CD14-positive monocyte (primary cell): Measurements from ENCODE around the gene PDIA2. TPM values are rescaled to one million over a fixed set of nuclear protein-coding genes. Genes with fewer than 3 reads are reported as not detected.
"Not testable (repeated sequence)": the region's sequence is repeated elsewhere in the genome, so short reads cannot be mapped to it uniquely, and the experiment has no call there.

ENCODE experiments used
- DNase-seq, 3 donors: peaks; one replicate each; pipeline ENCODE4 v3.0.0-alpha.2; 2011 to 2022
- H2AFZ ChIP-seq: 2 replicates; pipeline ENCODE4 v1.6.0; 2012; ENCODE audit warnings: mild to moderate bottlenecking, low read depth, low read length, inconsistent platforms; ENCODE audit not compliant: insufficient read depth, poor library complexity, severe bottlenecking
- H3K27ac ChIP-seq, 2 donors: 1 replicate in 1 of 2; 2 replicates in 1 of 2; pipeline ENCODE4 v1.5.1; 2012 to 2013; ENCODE audit warnings: low read length in 2 of 2, control low read depth in 1 of 2, inconsistent platforms in 1 of 2, low read depth in 1 of 2, mild to moderate bottlenecking in 1 of 2
- H3K27me3 ChIP-seq, 2 donors: one replicate each; pipeline versions ENCODE4 v1.6.0 to v1.6.1; 2011 to 2013; ENCODE audit warnings: low read length in 2 of 2; ENCODE audit not compliant: control insufficient read depth in 2 of 2, insufficient read depth in 2 of 2
- H3K36me3 ChIP-seq, 2 donors: replicated peaks in 1 of 2; 1 replicate in 1 of 2; 2 replicates in 1 of 2; pipeline versions ENCODE4 v1.5.1 to v1.6.1; 2012 to 2013; ENCODE audit warnings: low read length in 2 of 2, control low read depth in 1 of 2, inconsistent platforms in 1 of 2, mild to moderate bottlenecking in 1 of 2; ENCODE audit not compliant: insufficient read depth in 2 of 2, control insufficient read depth in 1 of 2
- H3K4me1 ChIP-seq, 2 donors: 1 replicate in 1 of 2; 2 replicates in 1 of 2; pipeline versions ENCODE4 v1.5.1 to v1.6.1; 2012 to 2013; ENCODE audit warnings: low read length in 2 of 2, control low read depth in 1 of 2, inconsistent platforms in 1 of 2, mild to moderate bottlenecking in 1 of 2, moderate library complexity in 1 of 2; ENCODE audit not compliant: insufficient read depth in 2 of 2, control insufficient read depth in 1 of 2
- H3K4me2 ChIP-seq: replicated peaks from 2 replicates; pipeline ENCODE3; 2012; ENCODE audit warnings: low read length, moderate library complexity, mild to moderate bottlenecking; ENCODE audit not compliant: poor library complexity, severe bottlenecking; ENCODE audit errors: extremely low read depth
- H3K4me3 ChIP-seq, 3 experiments: fragments of 200-600 bp in 1 of 3; sonication (generic) in 1 of 3; replicated peaks in 1 of 3; 1 replicate in 2 of 3; 2 replicates in 1 of 3; pipeline ENCODE4 v1.5.1; 2011 to 2013; ENCODE audit warnings: low read length in 3 of 3, mild to moderate bottlenecking in 3 of 3, control low read depth in 2 of 3, low read depth in 2 of 3, inconsistent platforms in 1 of 3, moderate library complexity in 1 of 3
- H3K79me2 ChIP-seq: 2 replicates; pipeline ENCODE4 v1.6.0; 2012; ENCODE audit warnings: mild to moderate bottlenecking, control low read depth, inconsistent platforms, low read length, moderate library complexity; ENCODE audit not compliant: insufficient read depth
- H3K9ac ChIP-seq: 2 replicates; pipeline ENCODE4 v1.6.0; 2017; ENCODE audit warnings: low read length, mild to moderate bottlenecking; ENCODE audit not compliant: insufficient read depth, poor library complexity, severe bottlenecking
- H3K9me3 ChIP-seq, 2 donors: replicated peaks in 1 of 2; 1 replicate in 1 of 2; 2 replicates in 1 of 2; pipeline versions ENCODE4 v1.5.1 to v1.6.1; 2012 to 2013; ENCODE audit warnings: low read length in 2 of 2, control low read depth in 1 of 2; ENCODE audit not compliant: control insufficient read depth in 1 of 2, insufficient read depth in 1 of 2
- H4K20me1 ChIP-seq: 2 replicates; pipeline ENCODE4 v1.6.0; 2012; ENCODE audit warnings: mild to moderate bottlenecking, low read length, control low read depth, moderate library complexity; ENCODE audit not compliant: insufficient read depth
- H3K27ac Mint-ChIP-seq, 7 donors: one replicate each; pipeline ENCODE4 v1.8.0; 2020; ENCODE audit warnings: mild to moderate bottlenecking in 7 of 7, mixed read lengths in 7 of 7, moderate library complexity in 6 of 7, inconsistent platforms in 2 of 7
- H3K27me3 Mint-ChIP-seq, 3 donors: one replicate each; pipeline ENCODE4 v1.8.0; 2021 to 2022; ENCODE audit warnings: low read depth in 3 of 3, mild to moderate bottlenecking in 3 of 3, mixed read lengths in 3 of 3, moderate library complexity in 3 of 3, inconsistent platforms in 1 of 3
- H3K36me3 Mint-ChIP-seq, 2 donors: one replicate each; pipeline ENCODE4 v1.8.0; 2020; ENCODE audit warnings: mixed read lengths in 2 of 2, inconsistent platforms in 1 of 2, mild to moderate bottlenecking in 1 of 2
- H3K4me1 Mint-ChIP-seq: one replicate; pipeline ENCODE4 v1.8.0; 2020; ENCODE audit warnings: mild to moderate bottlenecking, mixed read lengths
- H3K4me3 Mint-ChIP-seq, 2 donors: one replicate each; pipeline ENCODE4 v1.8.0; 2020; ENCODE audit warnings: mild to moderate bottlenecking in 2 of 2, mixed read lengths in 2 of 2, moderate library complexity in 1 of 2
- H3K9me3 Mint-ChIP-seq, 7 donors: one replicate each; pipeline ENCODE4 v1.8.0; 2020 to 2022; ENCODE audit warnings: mixed read lengths in 7 of 7, mild to moderate bottlenecking in 6 of 7, moderate library complexity in 6 of 7, inconsistent platforms in 2 of 7
- WGBS: methylation state at CpG from one replicate; pipeline ENCODE4 v1.1.5; 2013; ENCODE audit warnings: missing lambda C conversion rate; ENCODE audit not compliant: insufficient coverage; 5-methylcytosine and 5-hydroxymethylcytosine counted together
- intact Hi-C, 2 donors: fragments of 100-400 bp; cut with micrococcal nuclease; formaldehyde crosslinking; loops; one replicate each; pipeline versions ENCODE4 v1.15.0 to v1.15.1; 2023
- polyA plus RNA-seq, 3 donors: library from polyadenylated mRNA; depleted of rRNA in 1 of 3; unstranded in 2 of 3; stranded (reverse) in 1 of 3; fragments of 300-500 nt in 2 of 3; fragments of >200 nt in 1 of 3; fragmentation: Illumina TruSeq in 2 of 3; gene quantifications; 1 replicate in 2 of 3; 2 replicates in 1 of 3; pipeline ENCODE4 v1.2.3, GENCODE V29; 2012 to 2021
- TF ChIP-seq, protein P1 (sequence below): fragments of 200-600 bp; IDR thresholded peaks from one replicate; pipeline ENCODE4 v1.8.0; 2022; ENCODE audit warnings: antibody characterized with exemption, mild to moderate bottlenecking

The PDIA2 gene
- polyA plus RNA-seq, 3 donors, result not detected

DNA sequence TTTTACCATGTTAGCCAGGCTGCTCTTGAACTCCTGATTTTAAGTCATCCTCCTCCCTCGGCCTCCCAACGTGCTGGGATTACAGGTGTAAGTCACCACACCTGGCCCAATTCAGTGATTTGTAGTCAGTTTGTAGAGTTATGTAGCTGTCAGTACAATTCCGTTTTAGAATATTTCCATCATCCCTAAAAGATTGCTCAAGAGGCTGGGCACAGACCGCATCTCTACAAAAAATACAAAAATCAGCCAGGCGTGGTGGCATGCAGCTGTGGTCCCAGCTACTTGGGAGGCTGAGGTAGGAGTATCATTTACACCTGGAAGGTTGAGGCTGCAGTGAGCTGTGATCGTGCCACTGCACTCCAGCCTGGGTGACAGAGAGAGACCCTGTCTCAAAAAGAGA, 27.8 kb upstream of the PDIA2 start:
- Mint-ChIP-seq H3K27me3 (peaks cover 0 to 3% (median 0%) of the 10 kb centered on the region in 3 donors), H3K36me3 (peaks cover 53 to 66% of the 10 kb centered on the region in 2 donors), H3K4me3 (no peak overlapping the region), H3K27ac (peak overlapping the region in 1 of 7 donors; percentile 54), H3K9me3 (peaks cover 0 to 3% (median 0%) of the 10 kb centered on the region in 7 donors), H3K4me1 (peaks cover 15% of the 10 kb centered on the region)
- TF ChIP-seq, protein P1, sequence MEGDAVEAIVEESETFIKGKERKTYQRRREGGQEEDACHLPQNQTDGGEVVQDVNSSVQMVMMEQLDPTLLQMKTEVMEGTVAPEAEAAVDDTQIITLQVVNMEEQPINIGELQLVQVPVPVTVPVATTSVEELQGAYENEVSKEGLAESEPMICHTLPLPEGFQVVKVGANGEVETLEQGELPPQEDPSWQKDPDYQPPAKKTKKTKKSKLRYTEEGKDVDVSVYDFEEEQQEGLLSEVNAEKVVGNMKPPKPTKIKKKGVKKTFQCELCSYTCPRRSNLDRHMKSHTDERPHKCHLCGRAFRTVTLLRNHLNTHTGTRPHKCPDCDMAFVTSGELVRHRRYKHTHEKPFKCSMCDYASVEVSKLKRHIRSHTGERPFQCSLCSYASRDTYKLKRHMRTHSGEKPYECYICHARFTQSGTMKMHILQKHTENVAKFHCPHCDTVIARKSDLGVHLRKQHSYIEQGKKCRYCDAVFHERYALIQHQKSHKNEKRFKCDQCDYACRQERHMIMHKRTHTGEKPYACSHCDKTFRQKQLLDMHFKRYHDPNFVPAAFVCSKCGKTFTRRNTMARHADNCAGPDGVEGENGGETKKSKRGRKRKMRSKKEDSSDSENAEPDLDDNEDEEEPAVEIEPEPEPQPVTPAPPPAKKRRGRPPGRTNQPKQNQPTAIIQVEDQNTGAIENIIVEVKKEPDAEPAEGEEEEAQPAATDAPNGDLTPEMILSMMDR, result no peak
- no CpG with 5 or more reads among the region's 6 CpGs for WGBS
- no peaks in the 10 kb centered on the region for H3K9me3 ChIP-seq
- no peak for DNase-seq
- no peak overlapping the region for H3K9ac ChIP-seq
- intact Hi-C loops, result no loop called here
- H3K27me3 ChIP-seq, result no peaks in the 10 kb centered on the region
- no peak overlapping the region for H2AFZ ChIP-seq
- peaks cover 9 to 11% of the 10 kb centered on the region in 2 donors for H3K4me1 ChIP-seq
- no peak overlapping the region for H3K4me2 ChIP-seq
- peaks cover 17 to 46% of the 10 kb centered on the region in 2 donors for H3K36me3 ChIP-seq
- H3K4me3 ChIP-seq, result no peak overlapping the region
- no peaks in the 10 kb centered on the region for H4K20me1 ChIP-seq
- no peaks in the 10 kb centered on the region for H3K79me2 ChIP-seq
- H3K27ac ChIP-seq, result no peak overlapping the region

DNA sequence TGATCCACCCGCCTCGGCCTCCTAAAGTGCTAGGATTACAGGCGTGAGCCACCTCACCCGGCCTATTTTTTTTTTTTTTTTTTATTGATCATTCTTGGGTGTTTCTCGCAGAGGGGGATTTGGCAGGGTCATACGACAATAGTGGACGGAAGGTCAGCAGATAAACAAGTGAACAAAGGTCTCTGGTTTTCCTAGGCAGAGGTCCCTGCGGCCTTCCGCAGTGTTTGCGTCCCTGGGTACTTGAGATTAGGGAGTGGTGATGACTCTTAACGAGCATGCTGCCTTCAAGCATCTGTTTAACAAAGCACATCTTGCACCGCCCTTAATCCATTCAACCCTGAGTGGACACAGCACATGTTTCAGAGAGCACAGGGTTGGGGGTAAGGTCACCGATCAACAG, 24.9 kb upstream of the PDIA2 start:
- H3K9me3 ChIP-seq, H3K27me3 Mint-ChIP-seq, H3K27me3 ChIP-seq, H3K79me2 ChIP-seq, H2AFZ ChIP-seq, H3K4me1 ChIP-seq, H3K9me3 Mint-ChIP-seq, H3K4me3 ChIP-seq, H3K27ac ChIP-seq, H3K4me1 Mint-ChIP-seq, H3K27ac Mint-ChIP-seq, intact Hi-C loops, H3K4me3 Mint-ChIP-seq, H3K9ac ChIP-seq, H3K4me2 ChIP-seq, DNase-seq, H4K20me1 ChIP-seq: not testable (repeated sequence)
- H3K36me3 Mint-ChIP-seq, result peaks cover 61 to 82% of the 10 kb centered on the region in 2 donors
- H3K36me3 ChIP-seq, result peaks cover 41 to 62% of the 10 kb centered on the region in 2 donors
- 95% methylated on average over 4 of the region's 13 CpGs for WGBS
